GOT3 (cell line): ENCODE measurements around the gene RIF1.

ENCODE experiments used
- DNase-seq: peaks from one replicate; lab custom pipeline; 2025; ENCODE audit warnings: mixed read lengths; lab: John Stamatoyannopoulos, UW

The RIF1 gene

GRCh38 chr2:151422917-151423439 is 13.3 kb downstream of the RIF1 start:
- no peak for DNase-seq

GRCh38 chr2:151423760-151424159 is 14.1 kb downstream of the RIF1 start:
- no peak for DNase-seq

- DNase-seq: no peak
Observed at GRCh38 chr2:151437630-151438029, 27.9 kb downstream of the RIF1 start.

- DNase-seq: no peak
Observed at GRCh38 chr2:151438506-151438905, 28.8 kb downstream of the RIF1 start.

GRCh38 chr2:151439127-151439526 is 29.4 kb downstream of the RIF1 start:
- DNase-seq: no peak

GRCh38 chr2:151459358-151459757 is 49.7 kb downstream of the RIF1 start:
- no peak for DNase-seq

- no peak for DNase-seq
Observed at GRCh38 chr2:151465771-151466170, 56.1 kb downstream of the RIF1 start.

GRCh38 chr2:151470556-151470955 is 60.9 kb downstream of the RIF1 start:
- DNase-seq: no peak

GRCh38 chr2:151472966-151473365 is 63.3 kb downstream of the RIF1 start:
- no peak for DNase-seq

- DNase-seq: no peak
Observed at GRCh38 chr2:151475071-151475470, 65.4 kb downstream of the RIF1 start.

- no peak for DNase-seq
Observed at GRCh38 chr2:151476287-151476686, 66.6 kb downstream of the RIF1 start.

- no peak for DNase-seq
Observed at GRCh38 chr2:151478011-151478410, 68.3 kb downstream of the RIF1 start.

- DNase-seq: no peak
Observed at GRCh38 chr2:151481744-151482143, 72.0 kb downstream of the RIF1 start.

GRCh38 chr2:151482171-151482725 is 72.5 kb downstream of the RIF1 start:
- no peak for DNase-seq

- no peak for DNase-seq
Observed at GRCh38 chr2:151483546-151483945, 73.8 kb downstream of the RIF1 start.

GRCh38 chr2:151484100-151484499 is 74.4 kb downstream of the RIF1 start:
- DNase-seq: no peak

- DNase-seq: no peak
Observed at GRCh38 chr2:151486053-151486452, 76.4 kb downstream of the RIF1 start.

GRCh38 chr2:151490276-151490675 is 80.6 kb downstream of the RIF1 start:
- DNase-seq: no peak

- no peak for DNase-seq
Observed at GRCh38 chr2:151491496-151491895, 81.8 kb downstream of the RIF1 start.

GRCh38 chr2:151498178-151498577 is 88.5 kb downstream of the RIF1 start:
- DNase-seq: no peak

GRCh38 chr2:151506170-151506569 is 96.5 kb downstream of the RIF1 start:
- DNase-seq: no peak

- no peak for DNase-seq
Observed at GRCh38 chr2:151508519-151508918, 98.8 kb downstream of the RIF1 start.

- DNase-seq: no peak
Observed at GRCh38 chr2:151518802-151519201, 109.1 kb downstream of the RIF1 start.

- DNase-seq: no peak
Observed at GRCh38 chr2:151520976-151521375, 111.3 kb downstream of the RIF1 start.
